Prostate gland (tissue), 2 donors: ENCODE measurements around the gene AADACL4.

Source experiments
- POLR2A ChIP-seq: fragments of 450-650 bp; IDR thresholded peaks from one replicate; pipeline ENCODE4 v1.6.1; 2016; ENCODE audit warnings: antibody characterized with exemption, mild to moderate bottlenecking
- POLR2AphosphoS5 ChIP-seq: sonication (generic); formaldehyde crosslinking; IDR thresholded peaks from one replicate; pipeline ENCODE4 v1.6.1; 2017; ENCODE audit warnings: antibody characterized with exemption
- TF ChIP-seq, protein P1 (sequence below), 4 experiments: fragments of 200-600 bp in 2 of 4; fragments of 450-650 bp in 2 of 4; sonication (generic) in 2 of 4; IDR thresholded peaks; 1 replicate in 3 of 4; 2 replicates in 1 of 4; pipeline ENCODE4 v1.5.1; 2016 to 2019; ENCODE audit warnings: antibody characterized with exemption in 4 of 4, mild to moderate bottlenecking in 2 of 4, moderate library complexity in 2 of 4

GRCh38 chr1:12626888-12627287 lies 17.0 kb upstream of the AADACL4 start:
- TF ChIP-seq, protein P1, sequence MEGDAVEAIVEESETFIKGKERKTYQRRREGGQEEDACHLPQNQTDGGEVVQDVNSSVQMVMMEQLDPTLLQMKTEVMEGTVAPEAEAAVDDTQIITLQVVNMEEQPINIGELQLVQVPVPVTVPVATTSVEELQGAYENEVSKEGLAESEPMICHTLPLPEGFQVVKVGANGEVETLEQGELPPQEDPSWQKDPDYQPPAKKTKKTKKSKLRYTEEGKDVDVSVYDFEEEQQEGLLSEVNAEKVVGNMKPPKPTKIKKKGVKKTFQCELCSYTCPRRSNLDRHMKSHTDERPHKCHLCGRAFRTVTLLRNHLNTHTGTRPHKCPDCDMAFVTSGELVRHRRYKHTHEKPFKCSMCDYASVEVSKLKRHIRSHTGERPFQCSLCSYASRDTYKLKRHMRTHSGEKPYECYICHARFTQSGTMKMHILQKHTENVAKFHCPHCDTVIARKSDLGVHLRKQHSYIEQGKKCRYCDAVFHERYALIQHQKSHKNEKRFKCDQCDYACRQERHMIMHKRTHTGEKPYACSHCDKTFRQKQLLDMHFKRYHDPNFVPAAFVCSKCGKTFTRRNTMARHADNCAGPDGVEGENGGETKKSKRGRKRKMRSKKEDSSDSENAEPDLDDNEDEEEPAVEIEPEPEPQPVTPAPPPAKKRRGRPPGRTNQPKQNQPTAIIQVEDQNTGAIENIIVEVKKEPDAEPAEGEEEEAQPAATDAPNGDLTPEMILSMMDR (IDR thresholded peaks at IDR 0.05): no peak
- TF ChIP-seq POLR2A: no peak
- TF ChIP-seq POLR2AphosphoS5: no peak
